ENCODE data around the gene COX8C. TPM values are rescaled to one million over a fixed set of nuclear protein-coding genes. Genes with fewer than 3 reads are reported as not detected.

COX8C gene, protein sequence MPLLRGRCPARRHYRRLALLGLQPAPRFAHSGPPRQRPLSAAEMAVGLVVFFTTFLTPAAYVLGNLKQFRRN
- polyA plus RNA-seq (ENCODE audit: low read depth in 6 of 6) = not detected

GRCh38 chr14:93346926-93347721, at the start of gene COX8C:
COX8C (plus strand) TSS chr14:93347182; CDS start chr14:93347269, 87 bp downstream.
- peaks cover 0 to 12% (median 6%) of the 10 kb centered on the region in 3 donors for H3K4me1 Mint-ChIP-seq
- H3K4me3 Mint-ChIP-seq = peak within 1 kb of the TSS in 1 of 8 donors; percentile 74
- H3K27me3 Mint-ChIP-seq = no peaks in the 10 kb centered on the region
- ATAC-seq (ENCODE audit: low read depth in 2 of 2) (no peak), DNase-seq (no peak)
- peaks cover 0 to 17% (median 11%) of the 10 kb centered on the region in 7 donors for H3K9me3 Mint-ChIP-seq
- peaks cover 0 to 12% of the 10 kb centered on the region in 2 donors for H3K36me3 Mint-ChIP-seq
- H3K27ac Mint-ChIP-seq = peak within 1 kb of the TSS in 4 of 6 donors; percentile 7 to 70 (median 40)

- no peaks in the 10 kb centered on the region for H3K27me3 Mint-ChIP-seq
- H3K36me3 Mint-ChIP-seq = no peaks in the 10 kb centered on the region
- H3K9me3 Mint-ChIP-seq = no peaks in the 10 kb centered on the region
- no peak for ATAC-seq (ENCODE audit: low read depth in 2 of 2)
- peaks cover 16 to 51% (median 37%) of the 10 kb centered on the region in 3 donors for H3K4me1 Mint-ChIP-seq
- no peak for DNase-seq
- no peak overlapping the region for H3K4me3 Mint-ChIP-seq
- H3K27ac Mint-ChIP-seq = peak overlapping the region in 1 of 6 donors; percentile 57
These were observed 47.6 kb upstream of the COX8C start for GRCh38 chr14:93299416-93299815.

GRCh38 chr14:93299866-93300265, 47.1 kb upstream of the COX8C start:
- no peak for ATAC-seq (ENCODE audit: low read depth in 2 of 2)
- DNase-seq = no peak
- Mint-ChIP-seq H3K9me3 (no peaks in the 10 kb centered on the region), H3K4me3 (no peak overlapping the region), H3K27ac (peak overlapping the region in 2 of 6 donors; percentile 38 to 63), H3K27me3 (no peaks in the 10 kb centered on the region), H3K4me1 (peaks cover 19 to 54% (median 37%) of the 10 kb centered on the region in 3 donors), H3K36me3 (no peaks in the 10 kb centered on the region)

DNA sequence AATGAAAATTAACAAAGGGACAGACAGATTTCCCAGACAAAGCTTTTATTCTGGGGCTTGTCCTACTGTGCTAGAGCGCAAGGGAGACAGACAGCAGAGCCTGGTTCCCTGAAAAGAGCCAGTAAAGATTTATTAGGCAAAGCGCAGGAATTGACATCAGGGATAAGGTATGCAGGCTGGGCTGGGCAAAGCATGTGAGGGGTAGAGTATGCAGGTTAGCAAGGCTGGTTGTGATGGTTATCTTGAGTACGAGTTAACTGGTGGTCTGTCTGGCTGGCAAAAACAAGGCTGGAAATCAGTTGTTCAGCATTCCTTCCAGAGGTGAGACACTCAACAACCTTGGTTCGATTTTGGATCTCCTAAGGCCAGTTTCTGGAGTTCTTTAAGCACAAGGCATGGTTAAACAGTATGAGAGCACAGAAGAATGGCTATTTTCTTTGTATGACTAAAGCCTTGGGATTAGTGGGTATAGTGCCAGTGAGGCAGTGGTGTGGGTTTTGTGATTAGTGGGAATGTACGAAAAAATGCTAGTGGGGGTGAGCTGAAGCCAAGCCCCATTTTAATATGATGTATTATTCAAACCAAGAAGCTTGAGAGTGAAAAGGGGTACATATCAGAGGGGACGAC, 45.0 kb upstream of the COX8C start:
- Mint-ChIP-seq H3K9me3 (no peaks in the 10 kb centered on the region), H3K4me3 (no peak overlapping the region), H3K36me3 (no peaks in the 10 kb centered on the region), H3K27me3 (no peaks in the 10 kb centered on the region), H3K27ac (peak overlapping the region in 4 of 6 donors; percentile 1 to 61 (median 56)), H3K4me1 (peaks cover 24 to 63% (median 45%) of the 10 kb centered on the region in 3 donors)
- DNase-seq (no peak), ATAC-seq (ENCODE audit: low read depth in 2 of 2) (no peak)

GRCh38 chr14:93302688-93303581, 44.0 kb upstream of the COX8C start:
- ATAC-seq (ENCODE audit: low read depth in 2 of 2) = no peak

GRCh38 chr14:93303659-93304058, 43.3 kb upstream of the COX8C start:
- DNase-seq (no peak), ATAC-seq (ENCODE audit: low read depth in 2 of 2) (no peak)
- no peaks in the 10 kb centered on the region for H3K36me3 Mint-ChIP-seq
- H3K9me3 Mint-ChIP-seq = no peaks in the 10 kb centered on the region
- peaks cover 35 to 63% (median 54%) of the 10 kb centered on the region in 3 donors for H3K4me1 Mint-ChIP-seq
- H3K27me3 Mint-ChIP-seq = no peaks in the 10 kb centered on the region
- peak overlapping the region in 1 of 6 donors; percentile 59 for H3K27ac Mint-ChIP-seq
- H3K4me3 Mint-ChIP-seq = no peak overlapping the region

More at GRCh38 chr14:93302688-93303581, 44.0 kb upstream of the COX8C start:
- H3K4me3 Mint-ChIP-seq = peak overlapping the region in 1 of 8 donors; percentile 82
- peak overlapping the region in 3 of 6 donors; percentile 1 to 72 (median 11) for H3K27ac Mint-ChIP-seq
- H3K4me1 Mint-ChIP-seq = peaks cover 31 to 64% (median 51%) of the 10 kb centered on the region in 3 donors
- H3K36me3 Mint-ChIP-seq = no peaks in the 10 kb centered on the region
- H3K9me3 Mint-ChIP-seq = no peaks in the 10 kb centered on the region
- H3K27me3 Mint-ChIP-seq = no peaks in the 10 kb centered on the region
- DNase-seq = no peak

- Mint-ChIP-seq H3K36me3 (no peaks in the 10 kb centered on the region), H3K4me1 (peaks cover 39 to 63% (median 52%) of the 10 kb centered on the region in 3 donors), H3K27me3 (no peaks in the 10 kb centered on the region), H3K4me3 (no peak overlapping the region), H3K27ac (no peak overlapping the region), H3K9me3 (no peaks in the 10 kb centered on the region)
- ATAC-seq (ENCODE audit: low read depth in 2 of 2) (no peak), DNase-seq (no peak)
These were observed 42.2 kb upstream of the COX8C start for GRCh38 chr14:93304771-93305170.

- Mint-ChIP-seq H3K4me1 (peaks cover 31 to 59% (median 42%) of the 10 kb centered on the region in 3 donors), H3K27me3 (no peaks in the 10 kb centered on the region), H3K9me3 (no peaks in the 10 kb centered on the region), H3K36me3 (no peaks in the 10 kb centered on the region), H3K4me3 (no peak overlapping the region), H3K27ac (peak overlapping the region in 2 of 6 donors; percentile 40 to 87)
- no peak for DNase-seq
- ATAC-seq (ENCODE audit: low read depth in 2 of 2) = no peak
These were observed 41.1 kb upstream of the COX8C start for GRCh38 chr14:93305725-93306418.

GRCh38 chr14:93306812-93307211, 40.2 kb upstream of the COX8C start:
- Mint-ChIP-seq H3K4me3 (no peak overlapping the region), H3K4me1 (peaks cover 34 to 56% (median 41%) of the 10 kb centered on the region in 3 donors), H3K27me3 (no peaks in the 10 kb centered on the region), H3K9me3 (no peaks in the 10 kb centered on the region), H3K27ac (peak overlapping the region in 1 of 6 donors; percentile 62), H3K36me3 (no peaks in the 10 kb centered on the region)
- DNase-seq (no peak), ATAC-seq (ENCODE audit: low read depth in 2 of 2) (no peak)

- no peaks in the 10 kb centered on the region for H3K36me3 Mint-ChIP-seq
- no peak for DNase-seq
- H3K4me1 Mint-ChIP-seq = peaks cover 31 to 47% (median 47%) of the 10 kb centered on the region in 3 donors
- no peaks in the 10 kb centered on the region for H3K27me3 Mint-ChIP-seq
- ATAC-seq (ENCODE audit: low read depth in 2 of 2) = no peak
- H3K27ac Mint-ChIP-seq = peak overlapping the region in 1 of 6 donors; percentile 2
- no peaks in the 10 kb centered on the region for H3K9me3 Mint-ChIP-seq
- no peak overlapping the region for H3K4me3 Mint-ChIP-seq
These were observed 38.2 kb upstream of the COX8C start for GRCh38 chr14:93308686-93309345.

DNA sequence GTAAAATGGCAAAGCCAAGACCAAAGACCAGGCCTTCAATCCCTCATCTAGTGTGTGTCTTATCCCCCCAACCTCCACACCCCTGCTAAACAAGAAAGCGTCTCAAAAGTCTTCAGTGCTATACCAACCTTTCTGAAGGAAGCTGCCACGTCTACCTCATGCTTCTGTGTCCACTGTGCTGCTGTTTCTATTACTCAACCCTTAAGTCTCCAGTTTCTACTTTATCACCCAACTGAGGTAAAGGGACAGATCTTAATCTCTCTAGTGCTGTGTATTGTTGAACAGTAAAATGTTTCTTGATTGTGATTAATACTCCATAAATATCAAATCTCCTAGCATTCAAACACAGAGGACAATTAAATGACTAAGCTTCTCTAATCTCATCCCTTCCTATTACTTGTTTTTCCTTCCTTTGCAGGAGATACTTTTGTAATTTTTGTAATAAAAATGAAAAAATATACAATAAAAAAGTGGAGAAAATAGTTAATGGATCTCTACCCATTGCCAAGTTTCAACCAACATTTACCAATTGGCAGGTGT, 37.5 kb upstream of the COX8C start:
- no peaks in the 10 kb centered on the region for H3K36me3 Mint-ChIP-seq
- DNase-seq (no peak), ATAC-seq (ENCODE audit: low read depth in 2 of 2) (no peak)
- H3K4me3 Mint-ChIP-seq = peak overlapping the region in 1 of 8 donors; percentile 2
- H3K9me3 Mint-ChIP-seq = no peaks in the 10 kb centered on the region
- H3K27me3 Mint-ChIP-seq = no peaks in the 10 kb centered on the region
- peak overlapping the region in 2 of 6 donors; percentile 44 to 90 for H3K27ac Mint-ChIP-seq
- H3K4me1 Mint-ChIP-seq = peaks cover 29 to 46% (median 45%) of the 10 kb centered on the region in 3 donors

GRCh38 chr14:93311082-93311481, 35.9 kb upstream of the COX8C start:
- ATAC-seq (ENCODE audit: low read depth in 2 of 2) (no peak), DNase-seq (no peak)
- H3K4me1 Mint-ChIP-seq = peaks cover 23 to 40% (median 38%) of the 10 kb centered on the region in 3 donors
- no peak overlapping the region for H3K4me3 Mint-ChIP-seq
- H3K27ac Mint-ChIP-seq = no peak overlapping the region
- H3K9me3 Mint-ChIP-seq = peaks cover 0 to 2% (median 0%) of the 10 kb centered on the region in 7 donors
- no peaks in the 10 kb centered on the region for H3K36me3 Mint-ChIP-seq
- no peaks in the 10 kb centered on the region for H3K27me3 Mint-ChIP-seq
